Measurements from ENCODE around the gene PAPOLG.

DNA sequence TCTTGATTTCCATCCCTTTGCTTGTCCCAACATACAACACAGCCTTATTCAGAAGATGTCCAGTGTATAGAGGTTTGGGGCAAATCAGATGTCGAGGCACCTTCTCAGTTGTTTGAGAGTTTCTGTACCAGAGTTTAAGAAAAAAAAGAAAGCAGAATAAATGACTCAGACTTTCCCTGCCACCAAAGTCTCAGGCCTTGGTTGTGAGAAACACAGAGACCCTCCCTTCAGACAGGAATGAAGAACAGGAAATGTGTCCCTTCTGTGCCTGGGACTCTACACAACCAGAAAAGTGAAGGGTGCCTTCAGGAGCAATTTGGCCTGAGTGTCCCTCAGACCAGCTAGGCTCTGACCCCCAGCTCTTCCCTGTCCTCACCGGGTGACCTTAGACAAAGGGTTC lies 88.0 kb downstream of the PAPOLG start:
- TF ChIP-seq, protein P1, sequence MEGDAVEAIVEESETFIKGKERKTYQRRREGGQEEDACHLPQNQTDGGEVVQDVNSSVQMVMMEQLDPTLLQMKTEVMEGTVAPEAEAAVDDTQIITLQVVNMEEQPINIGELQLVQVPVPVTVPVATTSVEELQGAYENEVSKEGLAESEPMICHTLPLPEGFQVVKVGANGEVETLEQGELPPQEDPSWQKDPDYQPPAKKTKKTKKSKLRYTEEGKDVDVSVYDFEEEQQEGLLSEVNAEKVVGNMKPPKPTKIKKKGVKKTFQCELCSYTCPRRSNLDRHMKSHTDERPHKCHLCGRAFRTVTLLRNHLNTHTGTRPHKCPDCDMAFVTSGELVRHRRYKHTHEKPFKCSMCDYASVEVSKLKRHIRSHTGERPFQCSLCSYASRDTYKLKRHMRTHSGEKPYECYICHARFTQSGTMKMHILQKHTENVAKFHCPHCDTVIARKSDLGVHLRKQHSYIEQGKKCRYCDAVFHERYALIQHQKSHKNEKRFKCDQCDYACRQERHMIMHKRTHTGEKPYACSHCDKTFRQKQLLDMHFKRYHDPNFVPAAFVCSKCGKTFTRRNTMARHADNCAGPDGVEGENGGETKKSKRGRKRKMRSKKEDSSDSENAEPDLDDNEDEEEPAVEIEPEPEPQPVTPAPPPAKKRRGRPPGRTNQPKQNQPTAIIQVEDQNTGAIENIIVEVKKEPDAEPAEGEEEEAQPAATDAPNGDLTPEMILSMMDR (IDR thresholded peaks at IDR 0.05), result no peak
- TF ChIP-seq EZH2 (IDR thresholded peaks at IDR 0.05; ENCODE audit: borderline replicate concordance, insufficient read depth, low read depth, low read length, poor library complexity, severe bottlenecking), result no peak

Measured in B cell (primary cell).